Measurements from ENCODE around the gene GATA5. TPM values are rescaled to one million over a fixed set of nuclear protein-coding genes. Genes with fewer than 3 reads are reported as not detected.

GATA5 gene
- total RNA-seq, 4 donors from 2014 or later = 1.7 to 48.3 (median 39.5) TPM

- no peak for DNase-seq
- H3K27me3 ChIP-seq = no peaks in the 10 kb centered on the region
Measured at GRCh38 chr20:62445553-62446340, 30.0 kb downstream of the GATA5 start.

DNA sequence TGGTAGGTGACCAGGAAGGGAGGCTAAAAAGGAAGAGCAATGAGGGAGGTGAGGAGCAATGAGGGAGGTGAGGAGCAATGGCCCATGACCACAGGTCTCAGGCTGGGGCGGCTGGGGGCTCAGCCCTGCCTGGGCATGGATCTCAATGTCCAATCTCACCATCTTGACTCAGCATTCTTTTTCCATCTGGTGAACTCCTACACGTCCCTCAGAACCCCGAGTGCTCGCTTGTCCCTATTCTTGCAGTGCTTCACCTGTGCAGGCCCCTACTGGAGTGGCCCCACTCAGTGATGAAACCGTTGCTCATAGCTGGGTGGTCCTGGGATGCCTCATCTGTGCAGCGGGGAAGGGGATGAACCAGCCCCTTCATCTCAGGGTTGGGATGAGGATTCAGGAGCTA lies 31.5 kb downstream of the GATA5 start:
- no peaks in the 10 kb centered on the region for H3K9me3 ChIP-seq
- no peak overlapping the region for H3K27ac ChIP-seq
- DNase-seq = no peak
- TF ChIP-seq POLR2A (IDR thresholded peaks at IDR 0.05) = no peak
- TF ChIP-seq CTCF (IDR thresholded peaks at IDR 0.05) = no peak
- H3K27me3 ChIP-seq = no peaks in the 10 kb centered on the region
- no peak overlapping the region for H3K4me3 ChIP-seq
- H3K36me3 ChIP-seq = no peaks in the 10 kb centered on the region
- peaks cover 0 to under 1% (median 0%) of the 10 kb centered on the region in 4 donors for H3K4me1 ChIP-seq

More at GRCh38 chr20:62445553-62446340, 30.0 kb downstream of the GATA5 start:
- no peak overlapping the region for H3K4me3 ChIP-seq
- no peak for TF ChIP-seq POLR2A (IDR thresholded peaks at IDR 0.05)
- TF ChIP-seq CTCF (IDR thresholded peaks at IDR 0.05) = no peak
- no peak overlapping the region for H3K27ac ChIP-seq
- no peaks in the 10 kb centered on the region for H3K36me3 ChIP-seq
- H3K4me1 ChIP-seq = peaks cover 0 to 14% (median 0%) of the 10 kb centered on the region in 4 donors
- H3K9me3 ChIP-seq = no peaks in the 10 kb centered on the region

- no peaks in the 10 kb centered on the region for H3K27me3 ChIP-seq
- H3K9me3 ChIP-seq = no peaks in the 10 kb centered on the region
- H3K36me3 ChIP-seq = no peaks in the 10 kb centered on the region
- H3K27ac ChIP-seq = no peak overlapping the region
- TF ChIP-seq POLR2A (IDR thresholded peaks at IDR 0.05) = no peak
- no peak for TF ChIP-seq CTCF (IDR thresholded peaks at IDR 0.05)
- no peak overlapping the region for H3K4me3 ChIP-seq
- H3K4me1 ChIP-seq = no peaks in the 10 kb centered on the region
- DNase-seq = no peak
Measured at GRCh38 chr20:62441987-62442539, 33.7 kb downstream of the GATA5 start.

- H3K9me3 ChIP-seq = no peaks in the 10 kb centered on the region
- no peak for TF ChIP-seq POLR2A (IDR thresholded peaks at IDR 0.05)
- no peak for TF ChIP-seq CTCF (IDR thresholded peaks at IDR 0.05)
- DNase-seq = no peak
- no peak overlapping the region for H3K27ac ChIP-seq
- peaks cover 0 to 3% (median 0%) of the 10 kb centered on the region in 4 donors for H3K4me1 ChIP-seq
- no peaks in the 10 kb centered on the region for H3K36me3 ChIP-seq
- H3K27me3 ChIP-seq = no peaks in the 10 kb centered on the region
- no peak overlapping the region for H3K4me3 ChIP-seq
Measured at GRCh38 chr20:62439218-62439617, 36.6 kb downstream of the GATA5 start.

- H3K27ac ChIP-seq = no peak overlapping the region
- H3K4me3 ChIP-seq = no peak overlapping the region
- no peaks in the 10 kb centered on the region for H3K27me3 ChIP-seq
- H3K9me3 ChIP-seq = no peaks in the 10 kb centered on the region
- no peaks in the 10 kb centered on the region for H3K36me3 ChIP-seq
- TF ChIP-seq CTCF (IDR thresholded peaks at IDR 0.05) (no peak), POLR2A (IDR thresholded peaks at IDR 0.05) (no peak)
- DNase-seq = no peak
- H3K4me1 ChIP-seq = peaks cover 0 to 14% (median 0%) of the 10 kb centered on the region in 4 donors
Measured at GRCh38 chr20:62437927-62438326, 37.9 kb downstream of the GATA5 start.
